T-helper 2 cell treated with Interferon-gamma antibody and Interleukin-4, amounts not matched to agents 100 ng/mL and 5 ng/mL, for 36 hours (primary cell): ENCODE results near the gene NXF3. TPM values are rescaled to one million over a fixed set of nuclear protein-coding genes. Genes with fewer than 3 reads are reported as not detected.
"Not testable (repeated sequence)": the region's sequence is repeated elsewhere in the genome, so short reads cannot be mapped to it uniquely, and the experiment has no call there.

ENCODE experiments used
- intact Hi-C: fragments of 100-400 bp; cut with micrococcal nuclease; formaldehyde crosslinking; loops from one replicate; pipeline ENCODE4 v1.15.1; 2023
- total RNA-seq: library from RNA; stranded (reverse); gene quantifications from 2 replicates; pipeline ENCODE4 v1.2.3, GENCODE V29; 2022

The NXF3 gene
- total RNA-seq, 1 donor from 2014 or later: not detected

DNA sequence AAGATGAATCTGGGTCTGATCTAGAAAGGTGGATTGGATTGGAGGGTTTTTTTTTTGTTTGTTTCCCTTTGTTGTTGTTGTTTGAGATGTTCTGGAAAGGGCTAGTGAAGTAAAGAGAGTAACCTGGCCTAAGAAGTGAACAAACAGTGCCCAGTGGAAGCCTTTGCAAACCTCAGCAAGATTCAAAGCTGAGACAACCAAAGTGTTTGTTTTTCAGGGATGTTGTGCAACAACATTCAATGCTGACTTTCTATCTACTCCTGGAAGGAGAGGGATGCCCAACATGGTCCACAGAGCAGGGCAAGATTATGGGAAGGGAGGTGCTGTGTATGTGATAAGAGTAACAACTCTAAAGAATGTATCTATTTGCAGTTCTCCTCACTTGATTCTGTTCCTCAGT, 40.3 kb downstream of the NXF3 start:
- intact Hi-C loops: no loop called here

DNA sequence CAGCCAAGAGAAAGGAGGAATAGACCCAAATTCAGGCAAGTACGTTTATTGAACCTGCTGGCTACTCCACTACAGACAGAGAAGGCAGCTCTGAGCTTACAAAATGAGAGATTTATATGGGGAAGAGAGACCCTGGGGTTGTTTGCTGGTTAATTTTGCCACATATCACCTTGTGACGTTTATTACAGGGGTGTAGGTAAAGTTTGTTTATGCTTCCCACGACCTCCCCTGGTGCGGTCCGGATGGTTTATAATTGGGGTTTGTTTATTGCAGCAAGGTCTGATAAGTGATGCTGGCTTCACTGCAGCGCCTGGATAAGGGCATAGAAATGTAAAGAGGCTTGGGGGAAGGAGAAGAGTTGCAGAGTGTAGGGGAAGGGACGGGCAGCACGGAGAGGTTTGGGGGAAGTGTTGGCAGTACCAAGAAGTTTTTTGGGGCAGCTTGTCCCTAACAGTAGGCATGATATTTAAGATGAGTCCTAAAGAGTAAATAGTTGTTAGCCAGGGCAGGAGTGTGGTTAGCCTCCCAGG, 41.6 kb downstream of the NXF3 start:
- intact Hi-C loops: no loop called here

DNA sequence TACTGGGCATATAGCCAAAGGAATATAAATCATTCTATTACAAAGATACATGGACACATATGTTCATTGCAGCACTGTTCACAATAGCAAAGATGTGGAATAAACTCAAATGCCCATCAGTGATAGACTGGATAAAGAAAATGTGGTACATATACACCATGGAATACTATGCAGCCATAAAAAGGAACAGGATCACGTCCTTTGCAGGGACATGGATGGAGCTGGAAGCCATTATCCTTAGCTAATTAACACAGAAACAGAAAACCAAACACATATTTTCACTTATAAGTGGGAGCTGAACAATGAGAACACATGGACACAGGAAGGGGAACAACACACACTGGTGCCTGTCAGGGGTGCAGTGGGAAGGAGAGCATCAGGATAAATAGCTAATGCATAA, 59.6 kb downstream of the NXF3 start:
- intact Hi-C loops: not testable (repeated sequence)

Other genes with a start within 250 kb of the NXF3 start
- gene RAB40AL, start 155.9 kb downstream of the NXF3 start, total RNA-seq: 0.45 TPM in 1 of 2 replicates, not detected in the other
- 0.23 TPM in 1 of 2 replicates, not detected in the other for gene BEX1, start 29.0 kb downstream of the NXF3 start, total RNA-seq
- gene BEX4, start 122.0 kb upstream of the NXF3 start, total RNA-seq: 6.8 and 8.4 TPM in 2 replicates
- 32.4 and 32.6 TPM in 2 replicates for gene TCEAL8, start 162.0 kb upstream of the NXF3 start, total RNA-seq
- not detected in 2 replicates for gene TCEAL5, start 183.6 kb upstream of the NXF3 start, total RNA-seq
- gene BEX2, start 217.8 kb upstream of the NXF3 start, total RNA-seq: 2.8 and 3.0 TPM in 2 replicates
- gene TCEAL7, start 237.1 kb upstream of the NXF3 start, total RNA-seq: not detected in 2 replicates